HG03558 (cell line): Measurements from ENCODE around the gene ACAP1.

Experiments used
- ATAC-seq: cut with Tn5 transposase; IDR thresholded peaks from one replicate; pipeline ENCODE4 v1.9.1; 2021; ENCODE audit warnings: moderate number of reproducible peaks; ENCODE audit not compliant: unreplicated experiment; ENCODE audit errors: extremely low read depth

The ACAP1 gene

GRCh38 chr17:7308625-7309433, 27.5 kb upstream of the ACAP1 start:
- ATAC-seq, result no peak

- no peak for ATAC-seq
Measured at GRCh38 chr17:7309628-7310027, 26.7 kb upstream of the ACAP1 start.

- ATAC-seq, result no peak
Measured at GRCh38 chr17:7311110-7311705, 25.1 kb upstream of the ACAP1 start.

GRCh38 chr17:7312432-7313087, 23.8 kb upstream of the ACAP1 start:
- no peak for ATAC-seq

GRCh38 chr17:7313088-7313889, 23.0 kb upstream of the ACAP1 start:
- no peak for ATAC-seq

GRCh38 chr17:7313890-7314718, 22.2 kb upstream of the ACAP1 start:
- ATAC-seq, result no peak

GRCh38 chr17:7314719-7315569, 21.4 kb upstream of the ACAP1 start, which contains the start of gene GPS2:
GPS2 (minus strand) TSS chr17:7315360; CDS start chr17:7315052, 308 bp downstream.
- no peak for ATAC-seq

- no peak for ATAC-seq
Measured at GRCh38 chr17:7315570-7316235, 20.6 kb upstream of the ACAP1 start.

- ATAC-seq, result no peak
Measured at GRCh38 chr17:7317161-7317803, 19.0 kb upstream of the ACAP1 start.

GRCh38 chr17:7318121-7318860, 18.0 kb upstream of the ACAP1 start:
- no peak for ATAC-seq

- ATAC-seq, result no peak
Measured at GRCh38 chr17:7321466-7321865, 14.9 kb upstream of the ACAP1 start.

GRCh38 chr17:7322520-7323194, 13.7 kb upstream of the ACAP1 start:
- no peak for ATAC-seq

GRCh38 chr17:7323731-7324437, 12.4 kb upstream of the ACAP1 start:
- no peak for ATAC-seq

- ATAC-seq, result no peak
Measured at GRCh38 chr17:7324438-7324779, 11.9 kb upstream of the ACAP1 start.

GRCh38 chr17:7325031-7325528, 11.2 kb upstream of the ACAP1 start:
- ATAC-seq, result no peak

- ATAC-seq, result no peak
Measured at GRCh38 chr17:7326186-7326585, 10.1 kb upstream of the ACAP1 start.
